HG03196 (cell line): ENCODE measurements around the gene RTKN.

ENCODE experiments used
- ATAC-seq: cut with Tn5 transposase; IDR thresholded peaks from one replicate; pipeline ENCODE4 v1.9.1; 2021; ENCODE audit not compliant: unreplicated experiment

The RTKN gene

GRCh38 chr2:74381751-74382150 is 60.0 kb downstream of the RTKN start:
- ATAC-seq: no peak

- ATAC-seq: no peak
Observed at GRCh38 chr2:74379851-74380789, 61.6 kb downstream of the RTKN start, which contains the start of gene DCTN1. Gene DCTN1, minus strand, starts transcription at chr2:74380311. Its CDS starts 274 bp downstream, at chr2:74380037.

GRCh38 chr2:74378007-74378406 is 63.7 kb downstream of the RTKN start:
- no peak for ATAC-seq

GRCh38 chr2:74375838-74376237 is 65.9 kb downstream of the RTKN start:
- ATAC-seq: no peak
